GM10847 (cell line): ENCODE measurements around the gene RAVER1.

ENCODE experiments used
- POLR2A ChIP-seq: IDR thresholded peaks from 2 replicates; pipeline ENCODE4 v1.6.1; 2011; ENCODE audit not compliant: insufficient read length; ENCODE audit errors: extremely low read depth

The RAVER1 gene

GRCh38 chr19:10352764-10353671, 19.7 kb upstream of the RAVER1 start:
- no peak for TF ChIP-seq POLR2A

GRCh38 chr19:10346509-10346908, 13.2 kb upstream of the RAVER1 start:
- TF ChIP-seq POLR2A, result no peak

GRCh38 chr19:10344780-10345179, 11.5 kb upstream of the RAVER1 start:
- no peak for TF ChIP-seq POLR2A

GRCh38 chr19:10343495-10343894, 10.2 kb upstream of the RAVER1 start:
- TF ChIP-seq POLR2A, result no peak

GRCh38 chr19:10339977-10340376, 6.6 kb upstream of the RAVER1 start:
- TF ChIP-seq POLR2A, result no peak

- TF ChIP-seq POLR2A, result peak; percentile 82
These were observed 6.1 kb upstream of the RAVER1 start, which contains the start of gene ICAM3 for GRCh38 chr19:10339380-10339960. Gene ICAM3, minus strand, starts transcription at chr19:10339624. Its CDS starts 10 bp downstream, at chr19:10339614.

GRCh38 chr19:10338940-10339339, 5.6 kb upstream of the RAVER1 start:
- no peak for TF ChIP-seq POLR2A

GRCh38 chr19:10335352-10335985, 2.1 kb upstream of the RAVER1 start:
- no peak for TF ChIP-seq POLR2A

- TF ChIP-seq POLR2A, result no peak
These were observed 1.4 kb upstream of the RAVER1 start for GRCh38 chr19:10334588-10335351.

- no peak for TF ChIP-seq POLR2A
These were observed 644 bp upstream of the RAVER1 start for GRCh38 chr19:10333758-10334587.

GRCh38 chr19:10332158-10332964, 968 bp downstream of the RAVER1 start:
- no peak for TF ChIP-seq POLR2A

GRCh38 chr19:10329555-10329954, 3.8 kb downstream of the RAVER1 start:
- TF ChIP-seq POLR2A, result no peak

GRCh38 chr19:10328558-10329429, 4.5 kb downstream of the RAVER1 start:
- no peak for TF ChIP-seq POLR2A

GRCh38 chr19:10327793-10328192, 5.5 kb downstream of the RAVER1 start:
- TF ChIP-seq POLR2A, result no peak
